Measurements from ENCODE around the gene REPS1.

- TF ChIP-seq ELF4 (CRISPR knock-in tag; IDR thresholded peaks at IDR 0.05; ENCODE audit: low read depth) (no peak), MAX (CRISPR knock-in tag; IDR thresholded peaks at IDR 0.05) (no peak), CTCF (IDR thresholded peaks at IDR 0.05) (no peak), NFYB (CRISPR knock-in tag; conservative IDR thresholded peaks at IDR 0.05; ENCODE audit: low read depth) (no peak), NR1H2 (CRISPR knock-in tag; IDR thresholded peaks at IDR 0.05) (no peak), ZNF512 (CRISPR knock-in tag; IDR thresholded peaks at IDR 0.05; ENCODE audit: borderline replicate concordance) (no peak), CREB1 (CRISPR knock-in tag; IDR thresholded peaks at IDR 0.05) (no peak), AFF4 (CRISPR knock-in tag; IDR thresholded peaks at IDR 0.05; ENCODE audit: borderline replicate concordance) (no peak), ZNF423 (CRISPR knock-in tag; IDR thresholded peaks at IDR 0.05) (no peak), GABPB1 (CRISPR knock-in tag; IDR thresholded peaks at IDR 0.05) (no peak), TEAD4 (CRISPR knock-in tag; IDR thresholded peaks at IDR 0.05) (no peak), SOX15 (CRISPR knock-in tag; IDR thresholded peaks at IDR 0.05) (no peak), USF1 (CRISPR knock-in tag; IDR thresholded peaks at IDR 0.05) (no peak), ARID4B (CRISPR knock-in tag; IDR thresholded peaks at IDR 0.05; ENCODE audit: borderline replicate concordance) (no peak)
Observed at GRCh38 chr6:138920906-138921305, 67.1 kb downstream of the REPS1 start.
